ENCODE results near the gene HELZ. TPM values are rescaled to one million over a fixed set of nuclear protein-coding genes. Genes with fewer than 3 reads are reported as not detected.
A peak's percentile ranks its signal among the peaks of the same experiment; 100 is the strongest.

Gene HELZ
- total RNA-seq, 1 donor from 2014 or later = 53.4 TPM

- Mint-ChIP-seq H3K4me3 (ENCODE audit: unreplicated experiment) (no peak overlapping the region), H3K9me3 (ENCODE audit: unreplicated experiment) (no peaks in the 10 kb centered on the region)
- no peak for FAIRE-seq
Observed at GRCh38 chr17:67203818-67204217, 41.2 kb downstream of the HELZ start.

DNA sequence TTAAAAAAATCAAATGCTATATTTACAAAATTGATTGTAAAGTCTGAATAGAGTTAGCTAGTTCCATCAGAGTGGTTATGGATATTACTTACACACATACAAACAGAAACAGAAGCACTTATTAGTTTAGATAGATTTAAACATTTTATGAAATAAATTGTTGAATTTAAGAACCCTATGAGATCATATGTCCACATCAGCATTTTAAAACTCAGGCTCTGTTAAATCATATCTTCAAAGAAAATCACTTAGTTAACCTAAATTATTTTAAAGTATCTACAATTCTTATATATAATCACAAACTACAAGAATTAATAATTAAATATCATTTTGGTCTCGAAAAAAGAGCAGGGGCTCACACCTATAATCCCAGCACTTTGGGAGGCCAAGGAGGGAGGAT is 42.5 kb downstream of the HELZ start:
- Histone ChIP-seq H3K9ac (ENCODE audit: low read length) (no peak overlapping the region), H3K4me1 (ENCODE audit: insufficient read depth, low read length) (no peaks in the 10 kb centered on the region), H2AFZ (ENCODE audit: low read depth, low read length) (no peak overlapping the region), H3K4me2 (ENCODE audit: low read length) (no peak overlapping the region), H3K27me3 (ENCODE audit: insufficient read depth, low read length) (no peaks in the 10 kb centered on the region), H3K9me3 (ENCODE audit: insufficient read depth, low read depth, low read length) (no peaks in the 10 kb centered on the region), H4K20me1 (ENCODE audit: insufficient read depth, low read length) (peaks cover 24% of the 10 kb centered on the region), H3K36me3 (ENCODE audit: insufficient read depth, low read length) (peaks cover 6% of the 10 kb centered on the region), H3K4me3 (ENCODE audit: insufficient read depth, low read depth, low read length) (no peak overlapping the region), H3K27ac (ENCODE audit: low read depth, low read length) (no peak overlapping the region), H3K79me2 (ENCODE audit: insufficient read depth, low read length) (peaks cover 8% of the 10 kb centered on the region)
- FAIRE-seq = no peak
- no peak overlapping the region for H3K4me3 Mint-ChIP-seq (ENCODE audit: unreplicated experiment)
- H3K36me3 Mint-ChIP-seq (ENCODE audit: low read depth, unreplicated experiment) = peaks cover 5% of the 10 kb centered on the region
- no peak for TF ChIP-seq CTCF (IDR thresholded peaks at IDR 0.05; ENCODE audit: insufficient read depth, low read depth, low read length)
- no peak for TF ChIP-seq EZH2 (IDR thresholded peaks at IDR 0.05; ENCODE audit: insufficient read depth, low read length)
- no peaks in the 10 kb centered on the region for H3K27me3 Mint-ChIP-seq (ENCODE audit: low read depth, unreplicated experiment)
- no peak for DNase-seq (ENCODE audit: low read depth)
- no peaks in the 10 kb centered on the region for H3K9me3 Mint-ChIP-seq (ENCODE audit: unreplicated experiment)
- H3K4me1 Mint-ChIP-seq (ENCODE audit: low read depth, unreplicated experiment) = no peaks in the 10 kb centered on the region
- no peak overlapping the region for H3K27ac Mint-ChIP-seq (ENCODE audit: unreplicated experiment)

More at GRCh38 chr17:67203818-67204217, 41.2 kb downstream of the HELZ start:
- peaks cover 6% of the 10 kb centered on the region for H3K36me3 ChIP-seq (ENCODE audit: insufficient read depth, low read length)
- no peak for TF ChIP-seq EZH2 (IDR thresholded peaks at IDR 0.05; ENCODE audit: insufficient read depth, low read length)
- TF ChIP-seq CTCF (IDR thresholded peaks at IDR 0.05; ENCODE audit: insufficient read depth, low read depth, low read length) = no peak
- peaks cover 5% of the 10 kb centered on the region for H3K36me3 Mint-ChIP-seq (ENCODE audit: low read depth, unreplicated experiment)
- H3K4me2 ChIP-seq (ENCODE audit: low read length) = no peak overlapping the region
- H3K9me3 ChIP-seq (ENCODE audit: insufficient read depth, low read depth, low read length) = no peaks in the 10 kb centered on the region
- peaks cover 8% of the 10 kb centered on the region for H3K79me2 ChIP-seq (ENCODE audit: insufficient read depth, low read length)
- no peak for DNase-seq (ENCODE audit: low read depth)
- H3K9ac ChIP-seq (ENCODE audit: low read length) = no peak overlapping the region
- H3K4me1 Mint-ChIP-seq (ENCODE audit: low read depth, unreplicated experiment) = no peaks in the 10 kb centered on the region
- H4K20me1 ChIP-seq (ENCODE audit: insufficient read depth, low read length) = peaks cover 27% of the 10 kb centered on the region
- no peaks in the 10 kb centered on the region for H3K27me3 ChIP-seq (ENCODE audit: insufficient read depth, low read length)
- no peaks in the 10 kb centered on the region for H3K27me3 Mint-ChIP-seq (ENCODE audit: low read depth, unreplicated experiment)
- H2AFZ ChIP-seq (ENCODE audit: low read depth, low read length) = no peak overlapping the region
- no peak overlapping the region for H3K27ac Mint-ChIP-seq (ENCODE audit: unreplicated experiment)
- H3K4me1 ChIP-seq (ENCODE audit: insufficient read depth, low read length) = no peaks in the 10 kb centered on the region
- no peak overlapping the region for H3K27ac ChIP-seq (ENCODE audit: low read depth, low read length)
- no peak overlapping the region for H3K4me3 ChIP-seq (ENCODE audit: insufficient read depth, low read depth, low read length)

GRCh38 chr17:67200727-67201301 is 44.2 kb downstream of the HELZ start:
- Mint-ChIP-seq H3K36me3 (ENCODE audit: low read depth, unreplicated experiment) (peaks cover 9% of the 10 kb centered on the region), H3K27me3 (ENCODE audit: low read depth, unreplicated experiment) (no peaks in the 10 kb centered on the region), H3K4me3 (ENCODE audit: unreplicated experiment) (no peak overlapping the region), H3K9me3 (ENCODE audit: unreplicated experiment) (no peaks in the 10 kb centered on the region), H3K4me1 (ENCODE audit: low read depth, unreplicated experiment) (no peaks in the 10 kb centered on the region), H3K27ac (ENCODE audit: unreplicated experiment) (no peak overlapping the region)
- Histone ChIP-seq H3K9me3 (ENCODE audit: insufficient read depth, low read depth, low read length) (no peaks in the 10 kb centered on the region), H2AFZ (ENCODE audit: low read depth, low read length) (no peak overlapping the region), H3K27me3 (ENCODE audit: insufficient read depth, low read length) (no peaks in the 10 kb centered on the region), H3K27ac (ENCODE audit: low read depth, low read length) (no peak overlapping the region), H3K4me1 (ENCODE audit: insufficient read depth, low read length) (no peaks in the 10 kb centered on the region), H3K4me2 (ENCODE audit: low read length) (no peak overlapping the region), H3K9ac (ENCODE audit: low read length) (no peak overlapping the region), H4K20me1 (ENCODE audit: insufficient read depth, low read length) (peaks cover 28% of the 10 kb centered on the region), H3K36me3 (ENCODE audit: insufficient read depth, low read length) (peaks cover 9% of the 10 kb centered on the region), H3K4me3 (ENCODE audit: insufficient read depth, low read depth, low read length) (no peak overlapping the region), H3K79me2 (ENCODE audit: insufficient read depth, low read length) (peaks cover 8% of the 10 kb centered on the region)
- TF ChIP-seq CTCF (IDR thresholded peaks at IDR 0.05; ENCODE audit: insufficient read depth, low read depth, low read length) (peak; percentile 48), EZH2 (IDR thresholded peaks at IDR 0.05; ENCODE audit: insufficient read depth, low read length) (no peak)
- FAIRE-seq (no peak), DNase-seq (ENCODE audit: low read depth) (no peak)
